Lung (tissue), 13 donors: ENCODE results near the gene PRKACB. TPM values are rescaled to one million over a fixed set of nuclear protein-coding genes. Genes with fewer than 3 reads are reported as not detected.
"Not testable (repeated sequence)": the region's sequence is repeated elsewhere in the genome, so short reads cannot be mapped to it uniquely, and the experiment has no call there.

Experiments
- ATAC-seq: fragments of 200-7000 bp; cut with Tn5 transposase; one replicate; pipeline ENCODE4 v1.9.1; 2020; ENCODE audit warnings: moderate number of reproducible peaks; ENCODE audit not compliant: insufficient read depth, low FRiP score
- DNase-seq, 3 donors: peaks; one replicate each; pipeline ENCODE4 v3.0.0-alpha.2; 2013 to 2017
- H3K27ac ChIP-seq, 2 donors: one replicate each; pipeline ENCODE4 v1.5.1; 2013; ENCODE audit warnings: mild to moderate bottlenecking in 2 of 2, moderate library complexity in 2 of 2, control low read depth in 1 of 2, inconsistent platforms in 1 of 2, low read depth in 1 of 2, low read length in 1 of 2
- H3K27me3 ChIP-seq, 3 donors: one replicate each; pipeline ENCODE4 v1.5.1; 2013; ENCODE audit warnings: low read length in 2 of 3; ENCODE audit not compliant: control insufficient read depth in 3 of 3, insufficient read depth in 3 of 3
- H3K36me3 ChIP-seq, 4 donors: one replicate each; pipeline ENCODE4 v1.5.1; 2013; ENCODE audit warnings: low read length in 4 of 4, mild to moderate bottlenecking in 1 of 4, moderate library complexity in 1 of 4; ENCODE audit not compliant: control insufficient read depth in 4 of 4, insufficient read depth in 4 of 4
- H3K4me1 ChIP-seq, 5 donors: one replicate each; pipeline ENCODE4 v1.5.1; 2013; ENCODE audit warnings: low read length in 5 of 5, mild to moderate bottlenecking in 2 of 5, moderate library complexity in 1 of 5; ENCODE audit not compliant: control insufficient read depth in 5 of 5, insufficient read depth in 5 of 5
- H3K4me3 ChIP-seq: one replicate; pipeline ENCODE4 v1.5.1; 2013; ENCODE audit warnings: mild to moderate bottlenecking, control low read depth, moderate library complexity
- H3K9ac ChIP-seq, 2 donors: one replicate each; pipeline ENCODE4 v1.5.1; 2013; ENCODE audit warnings: low read length in 2 of 2, control low read depth in 1 of 2; ENCODE audit not compliant: insufficient read depth in 1 of 2
- H3K9me3 ChIP-seq, 4 donors: one replicate each; pipeline ENCODE4 v1.5.1; 2013; ENCODE audit warnings: low read length in 3 of 4, mild to moderate bottlenecking in 1 of 4, moderate library complexity in 1 of 4; ENCODE audit not compliant: control insufficient read depth in 4 of 4, insufficient read depth in 3 of 4
- CTCF ChIP-seq: IDR thresholded peaks from 2 replicates; pipeline ENCODE4 v1.5.1; 2012; ENCODE audit warnings: mild to moderate bottlenecking; ENCODE audit errors: control extremely low read depth, extremely low read depth
- WGBS, 2 donors: extraction: QIAGEN DNeasy Blood & Tissue Kit; methylation state at CpG; one replicate each; pipeline ENCODE4 v1.1.7; 2013; 5-methylcytosine and 5-hydroxymethylcytosine counted together
- polyA plus RNA-seq, 2 donors: library from polyadenylated mRNA; stranded (reverse); fragments of 200-250 nt; gene quantifications; one replicate each; pipeline ENCODE4 v1.2.1, GENCODE V29; 2013
- small RNA-seq: library from RNA; depleted of rRNA; stranded (forward); fragments of <200 nt; gene quantifications from one replicate; pipeline ENCODE3, GENCODE V24; 2014; ENCODE audit warnings: low replicate concordance
- total RNA-seq, 2 donors: library from RNA; depleted of rRNA in 1 of 2; stranded (reverse); fragments of >200 nt in 1 of 2; gene quantifications; one replicate each; pipeline ENCODE4 v1.2.1, GENCODE V29; 2014 to 2021
- donor health status: control.
- donor health status: control.
- donor health status: Bipolar disorder and iron deficiency.
- donor health status: healthy.
- donor health status: DM: yes; HTN: yes; CAD: no.

PRKACB gene
- total and polyA plus RNA-seq, 4 donors = 4.2 to 43.1 (median 11.4) TPM

GRCh38 chr1:84286071-84286470, 142.0 kb downstream of the PRKACB start:
- Histone ChIP-seq H3K4me3 (no peak overlapping the region), H3K36me3 (no peaks in the 10 kb centered on the region), H3K27me3 (no peaks in the 10 kb centered on the region), H3K9ac (no peak overlapping the region), H3K9me3 (peaks cover 0 to 6% (median 1%) of the 10 kb centered on the region in 4 donors), H3K4me1 (no peaks in the 10 kb centered on the region), H3K27ac (no peak overlapping the region)
- 66 to 97% methylated on average over 1 of the region's 1 CpG for WGBS, 2 donors
- DNase-seq (no peak), ATAC-seq (no peak)
- no peak for TF ChIP-seq CTCF

GRCh38 chr1:84287389-84287788, 143.3 kb downstream of the PRKACB start:
- H3K27ac ChIP-seq, H3K4me3 ChIP-seq, H3K27me3 ChIP-seq, H3K4me1 ChIP-seq, H3K9ac ChIP-seq, H3K36me3 ChIP-seq, ATAC-seq, DNase-seq, H3K9me3 ChIP-seq: not testable (repeated sequence)
- 63 to 70% methylated on average over 3 of the region's 3 CpGs for WGBS, 2 donors

Small RNAs within 50 kb of the gene (small RNA-seq; reads per million reads assigned to genes)
- gene AL450063.1 (not detected), gene RF00410 (not detected)

Other genes with a start within 250 kb of the PRKACB start
- gene TTLL7, start 145.1 kb upstream of the PRKACB start, total RNA-seq = 10 to 100 TPM; 11.8 to 13.8 TPM
- 1 to 10 TPM; 1.4 to 6.4 TPM for gene TTLL7, start 145.1 kb upstream of the PRKACB start, polyA plus RNA-seq
- 1 to 10 TPM in 1 of 2 donors, under 1 TPM in 1; 0.89 to 3.4 TPM for gene SAMD13, start 157.4 kb downstream of the PRKACB start, total RNA-seq
- gene SAMD13, start 157.4 kb downstream of the PRKACB start, polyA plus RNA-seq = under 1 TPM; 0.30 to 0.41 TPM